Measurements from ENCODE around the gene SCAPER.

Gene SCAPER

GRCh38 chr15:76787273-76787672 lies 117.9 kb downstream of the SCAPER start:
- H3K4me3 ChIP-seq (replicated peaks; ENCODE audit: low read depth, low read length) = no peak overlapping the region
- no peak for TF ChIP-seq CTCF (IDR thresholded peaks at IDR 0.05; ENCODE audit: low read length, missing control alignments)
- DNase-seq (ENCODE audit: low read depth) = no peak

GRCh38 chr15:76776969-76777368 lies 128.2 kb downstream of the SCAPER start:
- no peak for TF ChIP-seq CTCF (IDR thresholded peaks at IDR 0.05; ENCODE audit: low read length, missing control alignments)
- DNase-seq (ENCODE audit: low read depth) = no peak
- no peak overlapping the region for H3K4me3 ChIP-seq (replicated peaks; ENCODE audit: low read depth, low read length)

- no peak overlapping the region for H3K4me3 ChIP-seq (replicated peaks; ENCODE audit: low read depth, low read length)
- DNase-seq (ENCODE audit: low read depth) = no peak
- TF ChIP-seq CTCF (IDR thresholded peaks at IDR 0.05; ENCODE audit: low read length, missing control alignments) = no peak
These were observed 128.7 kb downstream of the SCAPER start for GRCh38 chr15:76776480-76776879.

GRCh38 chr15:76773234-76773633 lies 131.9 kb downstream of the SCAPER start:
- no peak for DNase-seq (ENCODE audit: low read depth)
- H3K4me3 ChIP-seq (replicated peaks; ENCODE audit: low read depth, low read length) = no peak overlapping the region
- no peak for TF ChIP-seq CTCF (IDR thresholded peaks at IDR 0.05; ENCODE audit: low read length, missing control alignments)

- H3K4me3 ChIP-seq (replicated peaks; ENCODE audit: low read depth, low read length) = no peak overlapping the region
- no peak for DNase-seq (ENCODE audit: low read depth)
- TF ChIP-seq CTCF (IDR thresholded peaks at IDR 0.05; ENCODE audit: low read length, missing control alignments) = no peak
These were observed 132.4 kb downstream of the SCAPER start for GRCh38 chr15:76772776-76773175.

GRCh38 chr15:76764004-76764403 lies 141.1 kb downstream of the SCAPER start:
- no peak for TF ChIP-seq CTCF (IDR thresholded peaks at IDR 0.05; ENCODE audit: low read length, missing control alignments)
- no peak for DNase-seq (ENCODE audit: low read depth)
- H3K4me3 ChIP-seq (replicated peaks; ENCODE audit: low read depth, low read length) = no peak overlapping the region

GRCh38 chr15:76763554-76763953 lies 141.6 kb downstream of the SCAPER start:
- H3K4me3 ChIP-seq (replicated peaks; ENCODE audit: low read depth, low read length) = no peak overlapping the region
- no peak for DNase-seq (ENCODE audit: low read depth)
- no peak for TF ChIP-seq CTCF (IDR thresholded peaks at IDR 0.05; ENCODE audit: low read length, missing control alignments)

All from fibroblast of pulmonary artery (primary cell).